ENCODE measurements around the gene NFIC. TPM values are rescaled to one million over a fixed set of nuclear protein-coding genes. Genes with fewer than 3 reads are reported as not detected.
"Not testable (repeated sequence)": the region's sequence is repeated elsewhere in the genome, so short reads cannot be mapped to it uniquely, and the experiment has no call there.

Gene NFIC
- total RNA-seq, 1 donor from 2014 or later = 194 TPM

- no peak for DNase-seq (ENCODE audit: low spot score in 2 of 2)
- H3K9me3 ChIP-seq = no peaks in the 10 kb centered on the region
- H3K27me3 ChIP-seq = no peaks in the 10 kb centered on the region
- TF ChIP-seq CTCF (IDR thresholded peaks at IDR 0.05) = no peak
- no peak overlapping the region for H3K4me3 ChIP-seq
- peaks cover 56 to 77% of the 10 kb centered on the region in 2 donors for H3K36me3 ChIP-seq
- peaks cover 0 to 33% of the 10 kb centered on the region in 2 donors for H3K4me1 ChIP-seq
- intact Hi-C loops (cut with DNase I) = no loop called here
- peak overlapping the region; percentile 87 to 96 for H3K27ac ChIP-seq
Measured at GRCh38 chr19:3448616-3449334, 82.4 kb downstream of the NFIC start.

GRCh38 chr19:3450796-3451411 lies 84.5 kb downstream of the NFIC start:
- Histone ChIP-seq H3K36me3 (peaks cover 66 to 79% of the 10 kb centered on the region in 2 donors), H3K9me3 (no peaks in the 10 kb centered on the region), H3K4me1 (peaks cover 0 to 20% of the 10 kb centered on the region in 2 donors), H3K4me3 (no peak overlapping the region), H3K27ac (peak overlapping the region; percentile 96 to 99), H3K27me3 (no peaks in the 10 kb centered on the region)
- DNase-seq (ENCODE audit: low spot score in 2 of 2) = peak; percentile 91 to 98
- intact Hi-C loops (cut with DNase I) = loop anchor here (1.0 to 10.0 kb wide), 6 partner anchors 8 to 1286 kb away; partner anchors contain the start of genes DOT1L and NFIC
- TF ChIP-seq CTCF (IDR thresholded peaks at IDR 0.05) = no peak

- Histone ChIP-seq H3K27me3 (no peaks in the 10 kb centered on the region), H3K9me3 (no peaks in the 10 kb centered on the region), H3K4me3 (no peak overlapping the region), H3K4me1 (peaks cover 0 to 20% of the 10 kb centered on the region in 2 donors), H3K36me3 (peaks cover 68 to 79% of the 10 kb centered on the region in 2 donors), H3K27ac (peak overlapping the region; percentile 96 to 99)
- no peak for TF ChIP-seq CTCF (IDR thresholded peaks at IDR 0.05)
- intact Hi-C loops (cut with DNase I) = loop anchor here (1.0 to 10.0 kb wide), 6 partner anchors 8 to 1287 kb away; partner anchors contain the start of genes DOT1L and NFIC
- no peak for DNase-seq (ENCODE audit: low spot score in 2 of 2)
Measured at GRCh38 chr19:3451451-3451866, 85.1 kb downstream of the NFIC start.

GRCh38 chr19:3452171-3452941 lies 86.0 kb downstream of the NFIC start:
- DNase-seq (ENCODE audit: low spot score in 2 of 2) = no peak
- no peaks in the 10 kb centered on the region for H3K9me3 ChIP-seq
- intact Hi-C loops (cut with DNase I) = loop anchor here (5.0 to 10.0 kb wide), 2 partner anchors 85 to 1288 kb away; partner anchors contain the start of genes DOT1L and NFIC
- no peak for TF ChIP-seq CTCF (IDR thresholded peaks at IDR 0.05)
- no peak overlapping the region for H3K4me3 ChIP-seq
- H3K4me1 ChIP-seq = peaks cover 2 to 27% of the 10 kb centered on the region in 2 donors
- no peaks in the 10 kb centered on the region for H3K27me3 ChIP-seq
- peaks cover 70 to 82% of the 10 kb centered on the region in 2 donors for H3K36me3 ChIP-seq
- peak overlapping the region; percentile 96 to 99 for H3K27ac ChIP-seq

- peaks cover 8 to 32% of the 10 kb centered on the region in 2 donors for H3K4me1 ChIP-seq
- peak overlapping the region; percentile 96 to 99 for H3K27ac ChIP-seq
- H3K36me3 ChIP-seq = peaks cover 70 to 77% of the 10 kb centered on the region in 2 donors
Measured at GRCh38 chr19:3452942-3453214, 86.5 kb downstream of the NFIC start.

More at GRCh38 chr19:3452942-3453214, 86.5 kb downstream of the NFIC start:
- intact Hi-C loops (cut with DNase I) = loop anchor here (5.0 to 10.0 kb wide), 2 partner anchors 86 to 1288 kb away; partner anchors contain the start of genes DOT1L and NFIC
- H3K9me3 ChIP-seq; DNase-seq (ENCODE audit: low spot score in 2 of 2); H3K4me3 ChIP-seq; H3K27me3 ChIP-seq: not testable (repeated sequence)

Measured in ascending aorta (tissue), 2 donors.